ENCODE results near the gene CCDC112.

DNA sequence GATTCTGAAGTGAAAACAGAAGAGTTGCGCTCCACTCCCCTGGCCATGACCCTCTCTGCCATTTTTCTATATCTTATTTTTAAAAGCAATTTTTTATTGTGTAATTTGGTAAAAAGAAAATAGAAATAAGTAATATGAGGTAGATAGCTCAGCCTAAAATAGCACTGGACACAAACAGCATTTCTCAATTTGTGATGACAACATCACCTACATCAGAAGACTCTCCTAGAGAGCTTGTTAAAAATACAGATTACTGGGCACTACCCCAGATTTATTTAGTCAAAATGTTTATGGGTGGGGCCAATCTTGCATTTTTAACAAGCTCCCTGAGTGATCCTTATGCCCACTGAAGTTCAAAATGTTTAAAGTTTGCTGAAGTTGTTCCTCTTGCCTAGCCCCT lies 40.5 kb upstream of the CCDC112 start:
- no peak for TF ChIP-seq POLR2A (IDR thresholded peaks at IDR 0.05)
- TF ChIP-seq, protein P1, sequence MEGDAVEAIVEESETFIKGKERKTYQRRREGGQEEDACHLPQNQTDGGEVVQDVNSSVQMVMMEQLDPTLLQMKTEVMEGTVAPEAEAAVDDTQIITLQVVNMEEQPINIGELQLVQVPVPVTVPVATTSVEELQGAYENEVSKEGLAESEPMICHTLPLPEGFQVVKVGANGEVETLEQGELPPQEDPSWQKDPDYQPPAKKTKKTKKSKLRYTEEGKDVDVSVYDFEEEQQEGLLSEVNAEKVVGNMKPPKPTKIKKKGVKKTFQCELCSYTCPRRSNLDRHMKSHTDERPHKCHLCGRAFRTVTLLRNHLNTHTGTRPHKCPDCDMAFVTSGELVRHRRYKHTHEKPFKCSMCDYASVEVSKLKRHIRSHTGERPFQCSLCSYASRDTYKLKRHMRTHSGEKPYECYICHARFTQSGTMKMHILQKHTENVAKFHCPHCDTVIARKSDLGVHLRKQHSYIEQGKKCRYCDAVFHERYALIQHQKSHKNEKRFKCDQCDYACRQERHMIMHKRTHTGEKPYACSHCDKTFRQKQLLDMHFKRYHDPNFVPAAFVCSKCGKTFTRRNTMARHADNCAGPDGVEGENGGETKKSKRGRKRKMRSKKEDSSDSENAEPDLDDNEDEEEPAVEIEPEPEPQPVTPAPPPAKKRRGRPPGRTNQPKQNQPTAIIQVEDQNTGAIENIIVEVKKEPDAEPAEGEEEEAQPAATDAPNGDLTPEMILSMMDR (IDR thresholded peaks at IDR 0.05), result no peak

Measured in adrenal gland (tissue), 5 donors.